Sigmoid colon (tissue), 7 donors: Measurements from ENCODE around the gene OXGR1. TPM values are rescaled to one million over a fixed set of nuclear protein-coding genes. Genes with fewer than 3 reads are reported as not detected.

Source experiments
- DNase-seq: peaks from one replicate; pipeline ENCODE4 v3.0.0-alpha.2; 2019
- H3K27ac ChIP-seq, 4 donors: fragments of 200-600 bp; sonication (generic); one replicate each; pipeline ENCODE4 v1.5.1; 2016 to 2019; ENCODE audit warnings: mild to moderate bottlenecking in 1 of 4
- H3K27me3 ChIP-seq, 3 donors: fragments of 200-600 bp; sonication (generic); one replicate each; pipeline ENCODE4 v1.5.1; 2019; ENCODE audit warnings: mild to moderate bottlenecking in 1 of 3
- H3K36me3 ChIP-seq, 4 donors: fragments of 200-600 bp; sonication (generic); one replicate each; pipeline ENCODE4 v1.5.1; 2016 to 2019
- H3K4me1 ChIP-seq, 4 donors: fragments of 200-600 bp; sonication (generic); one replicate each; pipeline ENCODE4 v1.5.1; 2017 to 2019
- H3K4me3 ChIP-seq, 4 donors: fragments of 200-600 bp; sonication (generic); one replicate each; pipeline ENCODE4 v1.5.1; 2017 to 2019; ENCODE audit warnings: mild to moderate bottlenecking in 2 of 4, moderate library complexity in 1 of 4
- H3K9me3 ChIP-seq, 4 donors: fragments of 200-600 bp in 3 of 4; sonication (generic) in 3 of 4; one replicate each; pipeline versions ENCODE4 v1.5.1 to v1.6.1; 2013 to 2019
- CTCF ChIP-seq, 4 experiments: fragments of 450-650 bp in 3 of 4; fragments of 200-600 bp in 1 of 4; IDR thresholded peaks; one replicate each; pipeline ENCODE4 v1.5.1; 2016 to 2019; ENCODE audit warnings: antibody characterized with exemption in 4 of 4, mild to moderate bottlenecking in 3 of 4, moderate library complexity in 2 of 4
- EP300 ChIP-seq, 4 donors: sonication (generic); formaldehyde crosslinking; IDR thresholded peaks; one replicate each; pipeline ENCODE4 v1.6.1; 2017; ENCODE audit warnings: antibody characterized with exemption in 4 of 4
- POLR2A ChIP-seq, 2 donors: fragments of 450-650 bp; IDR thresholded peaks; one replicate each; pipeline ENCODE4 v1.6.1; 2016; ENCODE audit warnings: antibody characterized with exemption in 2 of 2, mild to moderate bottlenecking in 2 of 2, moderate library complexity in 2 of 2
- POLR2AphosphoS5 ChIP-seq, 4 donors: sonication (generic); formaldehyde crosslinking; IDR thresholded peaks; one replicate each; pipeline ENCODE4 v1.6.1; 2017; ENCODE audit warnings: antibody characterized with exemption in 4 of 4
- WGBS, 2 donors: extraction: QIAGEN DNeasy Blood & Tissue Kit; methylation state at CpG; one replicate each; pipeline ENCODE4 v1.1.7; 2013; 5-methylcytosine and 5-hydroxymethylcytosine counted together
- intact Hi-C: fragments of 100-400 bp; cut with DNase I; formaldehyde crosslinking; loops from one replicate; pipeline ENCODE4 v1.15.1; 2023
- polyA plus RNA-seq, 3 donors: library from polyadenylated mRNA; stranded (reverse); fragments of 200-250 nt; gene quantifications; one replicate each; pipeline ENCODE4 v1.2.3, GENCODE V29; 2013
- total RNA-seq, 4 donors: library from RNA; depleted of rRNA; stranded (reverse); fragments of >200 nt; gene quantifications; one replicate each; pipeline ENCODE4 v1.1.0, GENCODE V29; 2016
- donor health status: healthy with polysubstance abuse.
- donor health status: Bipolar disorder and iron deficiency.
- donor health status: healthy.

OXGR1 gene
- total and polyA plus RNA-seq, 7 donors: under 0.01 to 2.2 (median 0.97) TPM; not detected in 3

DNA sequence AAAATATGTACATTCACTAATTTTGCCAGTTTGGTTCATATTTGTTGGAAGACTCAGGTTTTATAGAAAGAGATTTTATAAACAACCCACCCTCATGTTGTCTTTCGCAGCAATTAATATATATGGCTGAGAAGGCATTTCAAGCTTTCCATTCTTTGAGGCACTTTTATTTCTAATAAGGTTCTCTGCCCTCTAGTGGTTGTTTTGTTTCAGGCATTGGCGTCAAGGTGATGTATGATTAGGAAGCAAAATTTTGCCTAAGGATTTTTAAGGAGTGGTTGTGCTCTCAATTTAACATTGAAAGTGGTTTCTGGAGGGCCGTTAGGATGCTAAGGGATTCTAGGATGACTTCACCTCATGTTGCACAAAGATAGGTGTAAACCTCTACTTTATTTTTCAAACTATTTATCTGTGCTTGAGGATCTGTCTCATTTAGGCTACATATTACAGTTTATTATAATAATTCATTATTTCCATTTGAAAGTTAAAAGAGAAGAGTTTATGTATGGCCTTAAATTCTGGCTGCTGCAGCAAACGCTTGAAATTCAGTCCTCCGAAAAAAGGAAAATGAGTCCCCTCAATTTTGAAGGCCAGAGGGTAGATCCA, 35.9 kb downstream of the OXGR1 start:
- intact Hi-C loops: loop anchor here (5.0 kb wide), 1 partner anchor 936 kb away; no protein-coding TSS in a partner anchor
- no peak for TF ChIP-seq EP300 (IDR thresholded peaks at IDR 0.05)
- TF ChIP-seq CTCF (IDR thresholded peaks at IDR 0.05): peak in 2 of 4 experiments; percentile 47 to 63
- WGBS, 2 donors: 39 to 52% methylated on average over 5 of the region's 5 CpGs
- Histone ChIP-seq H3K4me3 (no peak overlapping the region), H3K4me1 (no peaks in the 10 kb centered on the region), H3K27ac (no peak overlapping the region), H3K27me3 (no peaks in the 10 kb centered on the region), H3K9me3 (no peaks in the 10 kb centered on the region), H3K36me3 (no peaks in the 10 kb centered on the region)
- DNase-seq: no peak

- Histone ChIP-seq H3K4me3 (no peak overlapping the region), H3K27ac (no peak overlapping the region), H3K36me3 (no peaks in the 10 kb centered on the region), H3K4me1 (no peaks in the 10 kb centered on the region), H3K27me3 (no peaks in the 10 kb centered on the region), H3K9me3 (no peaks in the 10 kb centered on the region)
- intact Hi-C loops: no loop called here
- no peak for DNase-seq
- no peak for TF ChIP-seq CTCF (IDR thresholded peaks at IDR 0.05)
- no peak for TF ChIP-seq POLR2AphosphoS5 (IDR thresholded peaks at IDR 0.05)
- no peak for TF ChIP-seq EP300 (IDR thresholded peaks at IDR 0.05)
- TF ChIP-seq POLR2A (IDR thresholded peaks at IDR 0.05): no peak
Observed at GRCh38 chr13:96952595-96952994, 41.7 kb downstream of the OXGR1 start.

DNA sequence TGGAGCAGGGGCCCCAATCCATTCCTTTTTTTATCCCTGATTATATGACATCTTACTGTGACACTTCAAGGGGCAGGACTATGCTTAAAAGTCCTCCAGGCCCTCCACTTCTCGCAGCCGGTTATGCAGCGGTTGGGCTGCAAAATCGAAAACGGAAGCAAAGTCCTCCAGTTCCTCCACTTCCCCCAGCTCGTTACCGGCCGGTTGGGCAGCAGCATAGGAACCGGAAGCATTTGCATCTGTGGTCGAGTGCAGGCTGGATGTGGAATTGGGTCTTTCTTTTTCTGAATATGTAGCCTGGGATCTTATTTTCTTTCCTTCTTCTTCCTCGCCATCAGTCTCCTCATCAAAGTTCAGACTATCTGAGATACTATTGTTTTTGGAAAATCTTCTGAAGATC, 46.1 kb downstream of the OXGR1 start:
- Histone ChIP-seq H3K27ac (no peak overlapping the region), H3K4me1 (no peaks in the 10 kb centered on the region), H3K4me3 (no peak overlapping the region), H3K9me3 (no peaks in the 10 kb centered on the region), H3K36me3 (no peaks in the 10 kb centered on the region), H3K27me3 (no peaks in the 10 kb centered on the region)
- whole genome bisulfite sequencing, 2 donors: 95 to 96% methylated on average over 11 of the region's 11 CpGs
- intact Hi-C loops: no loop called here
- no peak for TF ChIP-seq EP300 (IDR thresholded peaks at IDR 0.05)
- no peak for TF ChIP-seq POLR2AphosphoS5 (IDR thresholded peaks at IDR 0.05)
- TF ChIP-seq POLR2A (IDR thresholded peaks at IDR 0.05): no peak
- TF ChIP-seq CTCF (IDR thresholded peaks at IDR 0.05): no peak
- no peak for DNase-seq

- Histone ChIP-seq H3K9me3 (no peaks in the 10 kb centered on the region), H3K27me3 (no peaks in the 10 kb centered on the region), H3K4me3 (no peak overlapping the region), H3K4me1 (no peaks in the 10 kb centered on the region), H3K36me3 (no peaks in the 10 kb centered on the region), H3K27ac (no peak overlapping the region)
- WGBS, 2 donors: 86 to 92% methylated on average over 27 of the region's 27 CpGs
- intact Hi-C loops: no loop called here
- DNase-seq: no peak
- no peak for TF ChIP-seq POLR2AphosphoS5 (IDR thresholded peaks at IDR 0.05)
Observed at GRCh38 chr13:96947343-96947910, 46.8 kb downstream of the OXGR1 start.

- no peaks in the 10 kb centered on the region for H3K9me3 ChIP-seq
- intact Hi-C loops: no loop called here
- no peak overlapping the region for H3K27ac ChIP-seq
- 22 to 65% methylated on average over 10 of the region's 10 CpGs for WGBS, 2 donors
- no peaks in the 10 kb centered on the region for H3K4me1 ChIP-seq
- TF ChIP-seq CTCF (IDR thresholded peaks at IDR 0.05) (no peak), POLR2AphosphoS5 (IDR thresholded peaks at IDR 0.05) (no peak), POLR2A (IDR thresholded peaks at IDR 0.05) (no peak), EP300 (IDR thresholded peaks at IDR 0.05) (no peak)
- DNase-seq: no peak
- no peak overlapping the region for H3K4me3 ChIP-seq
- no peaks in the 10 kb centered on the region for H3K27me3 ChIP-seq
- H3K36me3 ChIP-seq: no peaks in the 10 kb centered on the region
Observed at GRCh38 chr13:96946709-96947311, 47.5 kb downstream of the OXGR1 start.
